Stomach (tissue), 9 donors: ENCODE measurements around the gene FMO2. TPM values are rescaled to one million over a fixed set of nuclear protein-coding genes. Genes with fewer than 3 reads are reported as not detected.
"Not testable (repeated sequence)": the region's sequence is repeated elsewhere in the genome, so short reads cannot be mapped to it uniquely, and the experiment has no call there.

Experiments used
- DNase-seq, 2 donors: peaks; one replicate each; pipeline versions ENCODE4 v3.0.0 to v3.0.0-alpha.2; 2013 to 2019
- H3K27ac ChIP-seq, 5 donors: fragments of 200-600 bp in 4 of 5; sonication (generic) in 4 of 5; one replicate each; pipeline ENCODE4 v1.5.1; 2013 to 2019; ENCODE audit warnings: mild to moderate bottlenecking in 1 of 5, moderate library complexity in 1 of 5
- H3K27me3 ChIP-seq, 3 donors: fragments of 200-600 bp; sonication (generic); one replicate each; pipeline ENCODE4 v1.5.1; 2017 to 2019; ENCODE audit warnings: mixed run types in 1 of 3
- H3K36me3 ChIP-seq, 4 donors: fragments of 200-600 bp; sonication (generic); 1 replicate in 3 of 4; 2 replicates in 1 of 4; pipeline ENCODE4 v1.5.1; 2016 to 2019
- H3K4me1 ChIP-seq, 4 donors: fragments of 200-600 bp; sonication (generic); one replicate each; pipeline ENCODE4 v1.5.1; 2016 to 2019
- H3K4me3 ChIP-seq, 4 donors: fragments of 200-600 bp; sonication (generic) in 3 of 4; one replicate each; pipeline ENCODE4 v1.5.1; 2016 to 2019; ENCODE audit warnings: mild to moderate bottlenecking in 1 of 4
- H3K9me3 ChIP-seq, 4 donors: fragments of 200-600 bp; sonication (generic); one replicate each; pipeline ENCODE4 v1.5.1; 2016 to 2019
- CTCF ChIP-seq, 7 experiments: fragments of 450-650 bp in 4 of 7; fragments of 200-600 bp in 3 of 7; sonication (generic) in 3 of 7; IDR thresholded peaks; one replicate each; pipeline ENCODE4 v1.5.1; 2016 to 2019; ENCODE audit warnings: antibody characterized with exemption in 7 of 7, control low read depth in 2 of 7, mild to moderate bottlenecking in 1 of 7
- EP300 ChIP-seq: sonication (generic); formaldehyde crosslinking; IDR thresholded peaks from one replicate; pipeline ENCODE4 v1.6.1; 2017; ENCODE audit warnings: antibody characterized with exemption
- POLR2A ChIP-seq, 4 donors: fragments of 450-650 bp; IDR thresholded peaks; one replicate each; pipeline ENCODE4 v1.6.1; 2016; ENCODE audit warnings: antibody characterized with exemption in 4 of 4, control low read depth in 2 of 4, mild to moderate bottlenecking in 1 of 4, moderate library complexity in 1 of 4
- POLR2AphosphoS5 ChIP-seq, 3 donors: sonication (generic); formaldehyde crosslinking; IDR thresholded peaks; one replicate each; pipeline ENCODE4 v1.6.1; 2016; ENCODE audit warnings: antibody characterized with exemption in 3 of 3
- WGBS, 5 donors: extraction: QIAGEN DNeasy Blood & Tissue Kit in 3 of 5; methylation state at CpG; one replicate each; pipeline versions ENCODE4 v1.1.5 to v1.1.7; 2013 to 2018; 5-methylcytosine and 5-hydroxymethylcytosine counted together
- intact Hi-C: fragments of 100-400 bp; cut with DNase I; formaldehyde crosslinking; loops from one replicate; pipeline ENCODE4 v1.15.1; 2023; ENCODE audit warnings: low total_unique reads
- polyA plus RNA-seq, 3 donors: library from polyadenylated mRNA; stranded (reverse); fragments of 200-250 nt; gene quantifications; one replicate each; pipeline ENCODE4 v1.2.3, GENCODE V29; 2013
- total RNA-seq, 5 donors: library from RNA; depleted of rRNA; stranded (reverse); fragments of >200 nt; gene quantifications; one replicate each; pipeline versions ENCODE4 v1.1.0 to v1.2.3, GENCODE V29; 2014 to 2016
- donor health status: healthy with polysubstance abuse.
- donor health status: Bipolar disorder and iron deficiency.
- donor health status: healthy.

Gene FMO2
- total and polyA plus RNA-seq, 8 donors: 2.8 to 47.3 (median 5.8) TPM; not detected in 1

- H3K27me3 ChIP-seq, intact Hi-C loops, H3K9me3 ChIP-seq, H3K36me3 ChIP-seq, DNase-seq, H3K4me3 ChIP-seq: not testable (repeated sequence)
- WGBS, 5 donors: 35 to 69% (median 48%) methylated on average over 4 of the region's 4 CpGs
- H3K27ac ChIP-seq: peak overlapping the region; percentile 78 to 93 (median 86)
- H3K4me1 ChIP-seq: peaks cover 4 to 50% (median 29%) of the 10 kb centered on the region in 4 donors
- TF ChIP-seq POLR2AphosphoS5 (IDR thresholded peaks at IDR 0.05): peak in 2 of 3 donors; percentile 40 to 65
Measured at GRCh38 chr1:171224257-171224656, 39.2 kb downstream of the FMO2 start.

- intact Hi-C loops: no loop called here
- WGBS, 5 donors: 65 to 86% (median 82%) methylated on average over 1 of the region's 1 CpG
- no peaks in the 10 kb centered on the region for H3K36me3 ChIP-seq
- no peaks in the 10 kb centered on the region for H3K9me3 ChIP-seq
- peaks cover 0 to 25% (median 13%) of the 10 kb centered on the region in 4 donors for H3K4me1 ChIP-seq
- peak overlapping the region in 2 of 5 donors; percentile 48 to 90 for H3K27ac ChIP-seq
- no peak overlapping the region for H3K4me3 ChIP-seq
- TF ChIP-seq EP300: no peak
- TF ChIP-seq POLR2AphosphoS5 (IDR thresholded peaks at IDR 0.05): peak in 1 of 3 donors; percentile 52
- TF ChIP-seq POLR2A (IDR thresholded peaks at IDR 0.05): no peak
- TF ChIP-seq CTCF (IDR thresholded peaks at IDR 0.05): peak in 5 of 7 experiments; percentile 62 to 89 (median 72)
- no peaks in the 10 kb centered on the region for H3K27me3 ChIP-seq
- DNase-seq: peak; percentile 55 to 90
Measured at GRCh38 chr1:171226747-171227370, 41.8 kb downstream of the FMO2 start.

GRCh38 chr1:171231326-171231725 lies 46.2 kb downstream of the FMO2 start:
- Histone ChIP-seq H3K27ac (no peak overlapping the region), H3K4me1 (no peaks in the 10 kb centered on the region), H3K4me3 (no peak overlapping the region), H3K27me3 (no peaks in the 10 kb centered on the region), H3K36me3 (no peaks in the 10 kb centered on the region), H3K9me3 (no peaks in the 10 kb centered on the region)
- intact Hi-C loops: loop anchor here (5.0 kb wide), 1 partner anchor 149 kb away; no protein-coding TSS in a partner anchor
- DNase-seq: no peak
- TF ChIP-seq CTCF (IDR thresholded peaks at IDR 0.05) (no peak), POLR2AphosphoS5 (IDR thresholded peaks at IDR 0.05) (no peak), POLR2A (IDR thresholded peaks at IDR 0.05) (no peak), EP300 (no peak)

GRCh38 chr1:171233183-171233582 lies 48.1 kb downstream of the FMO2 start:
- no peak overlapping the region for H3K27ac ChIP-seq
- H3K4me3 ChIP-seq: no peak overlapping the region
- H3K9me3 ChIP-seq: no peaks in the 10 kb centered on the region
- no peaks in the 10 kb centered on the region for H3K36me3 ChIP-seq
- no peak for TF ChIP-seq POLR2A (IDR thresholded peaks at IDR 0.05)
- no peak for TF ChIP-seq POLR2AphosphoS5 (IDR thresholded peaks at IDR 0.05)
- TF ChIP-seq EP300: no peak
- no peak for TF ChIP-seq CTCF (IDR thresholded peaks at IDR 0.05)
- no peaks in the 10 kb centered on the region for H3K4me1 ChIP-seq
- intact Hi-C loops: loop anchor here (5.0 kb wide), 1 partner anchor 151 kb away; no protein-coding TSS in a partner anchor
- DNase-seq: no peak
- no peaks in the 10 kb centered on the region for H3K27me3 ChIP-seq
- 83 to 95% (median 93%) methylated on average over 1 of the region's 1 CpG for WGBS, 5 donors

GRCh38 chr1:171236231-171236630 lies 51.1 kb downstream of the FMO2 start:
- intact Hi-C loops: not testable (repeated sequence)
- WGBS, 5 donors: 87 to 97% (median 93%) methylated on average over 4 of the region's 4 CpGs

More at GRCh38 chr1:171236231-171236630, 51.1 kb downstream of the FMO2 start:
- not testable (repeated sequence) for H3K27me3 ChIP-seq, H3K4me1 ChIP-seq, H3K36me3 ChIP-seq, H3K4me3 ChIP-seq, DNase-seq, H3K9me3 ChIP-seq, H3K27ac ChIP-seq
